SU-DHL-6 (cell line): ENCODE results near the gene SESN3.
"Not testable (repeated sequence)": the region's sequence is repeated elsewhere in the genome, so short reads cannot be mapped to it uniquely, and the experiment has no call there.

Experiments used
- H2AFZ ChIP-seq: fragments of 200-600 bp; sonication (generic); 2 replicates; pipeline ENCODE4 v1.6.1; 2014; ENCODE audit warnings: low read depth, mild to moderate bottlenecking, moderate library complexity, mixed read lengths, antibody characterized with exemption, low read length; ENCODE audit not compliant: severe bottlenecking
- H3F3A ChIP-seq: fragments of 200-600 bp; shearing (Covaris generic); 2 replicates; pipeline ENCODE4 v1.6.0; 2016; ENCODE audit warnings: antibody characterized with exemption, mild to moderate bottlenecking; ENCODE audit not compliant: insufficient read depth
- H3K27ac ChIP-seq: fragments of 200-600 bp; sonication (generic); 2 replicates; pipeline ENCODE4 v1.5.1; 2016; ENCODE audit warnings: low read depth, mild to moderate bottlenecking, low read length, moderate library complexity, mixed read lengths
- H3K27me3 ChIP-seq: fragments of 200-600 bp; sonication (generic), shearing (Covaris generic); 2 replicates; pipeline ENCODE4 v1.6.0; 2014; ENCODE audit warnings: mild to moderate bottlenecking, low read length
- H3K36me3 ChIP-seq: fragments of 200-600 bp; sonication (generic); 2 replicates; pipeline ENCODE4 v1.6.1; 2014; ENCODE audit warnings: mild to moderate bottlenecking, low read length, mixed read lengths
- H3K4me2 ChIP-seq: fragments of 300-600, 200-600 bp; shearing (Covaris generic), sonication (generic); 2 replicates; pipeline ENCODE4 v1.6.0; 2014; ENCODE audit warnings: low read length, low read depth, mild to moderate bottlenecking; ENCODE audit not compliant: poor library complexity, severe bottlenecking
- H3K4me3 ChIP-seq: fragments of 200-600 bp; sonication (generic); 2 replicates; pipeline ENCODE4 v1.5.1; 2014; ENCODE audit warnings: antibody characterized with exemption, low read length, mild to moderate bottlenecking, mixed read lengths; ENCODE audit not compliant: insufficient read depth, poor library complexity, severe bottlenecking
- H3K79me2 ChIP-seq: fragments of 200-600 bp; sonication (generic); 2 replicates; pipeline ENCODE4 v1.6.1; 2014; ENCODE audit warnings: mild to moderate bottlenecking, low read length, moderate library complexity; ENCODE audit not compliant: insufficient read depth
- H3K9ac ChIP-seq: fragments of 200-600 bp; sonication (generic); 2 replicates; pipeline ENCODE4 v1.7.0; 2014; ENCODE audit warnings: mild to moderate bottlenecking, low read length
- H3K9me2 ChIP-seq: fragments of 200-600 bp; sonication (generic); replicated peaks from 2 replicates; pipeline ENCODE4 v1.6.1; 2014; ENCODE audit warnings: low read length; ENCODE audit not compliant: insufficient read depth
- H3K9me3 ChIP-seq: fragments of 200-600 bp; sonication (generic); 2 replicates; pipeline ENCODE4 v1.6.1; 2014; ENCODE audit warnings: low read length, mixed read lengths; ENCODE audit not compliant: insufficient read depth
- H4K20me1 ChIP-seq: fragments of 200-600 bp; sonication (generic); 2 replicates; pipeline ENCODE4 v1.6.1; 2014; ENCODE audit warnings: low read depth, mild to moderate bottlenecking, antibody characterized with exemption, low read length, moderate library complexity, mixed read lengths
- CTCF ChIP-seq: fragments of 200-600 bp; sonication (generic); IDR thresholded peaks from one replicate; pipeline ENCODE4 v1.5.1; 2017; ENCODE audit warnings: antibody characterized with exemption, mild to moderate bottlenecking, low read length, moderate library complexity; ENCODE audit not compliant: insufficient read depth, poor library complexity, severe bottlenecking
- EZH2phosphoT487 ChIP-seq: fragments of 200-600 bp; sonication (generic), shearing (Covaris generic); conservative IDR thresholded peaks from 2 replicates; pipeline ENCODE4 v1.6.1; 2018; ENCODE audit warnings: mild to moderate bottlenecking, antibody characterized with exemption, low read length, moderate library complexity, mixed read lengths

SESN3 gene

GRCh38 chr11:95219599-95219998 lies 11.4 kb downstream of the SESN3 start:
- Histone ChIP-seq H3K79me2 (no peaks in the 10 kb centered on the region), H3K27me3 (no peaks in the 10 kb centered on the region), H3K27ac (no peak overlapping the region), H3K9me2 (no peaks in the 10 kb centered on the region), H3K9ac (no peak overlapping the region), H3F3A (no peaks in the 10 kb centered on the region), H3K4me2 (no peak overlapping the region), H2AFZ (no peak overlapping the region), H3K9me3 (no peaks in the 10 kb centered on the region), H4K20me1 (no peaks in the 10 kb centered on the region), H3K4me3 (no peak overlapping the region), H3K36me3 (no peaks in the 10 kb centered on the region)
- TF ChIP-seq EZH2phosphoT487 (no peak), CTCF (no peak)

GRCh38 chr11:95218149-95218548 lies 12.9 kb downstream of the SESN3 start:
- Histone ChIP-seq H3K4me3 (no peak overlapping the region), H3K4me2 (no peak overlapping the region), H3K27ac (no peak overlapping the region), H4K20me1 (no peaks in the 10 kb centered on the region), H2AFZ (no peak overlapping the region), H3K9ac (no peak overlapping the region), H3K79me2 (no peaks in the 10 kb centered on the region), H3F3A (no peaks in the 10 kb centered on the region), H3K9me3 (no peaks in the 10 kb centered on the region), H3K9me2 (no peaks in the 10 kb centered on the region), H3K36me3 (no peaks in the 10 kb centered on the region), H3K27me3 (no peaks in the 10 kb centered on the region)
- no peak for TF ChIP-seq EZH2phosphoT487
- TF ChIP-seq CTCF, result no peak

- Histone ChIP-seq H2AFZ (no peak overlapping the region), H3K79me2 (no peaks in the 10 kb centered on the region), H3K27me3 (no peaks in the 10 kb centered on the region), H4K20me1 (no peaks in the 10 kb centered on the region), H3K4me2 (no peak overlapping the region), H3K9me2 (no peaks in the 10 kb centered on the region), H3F3A (no peaks in the 10 kb centered on the region), H3K27ac (no peak overlapping the region), H3K36me3 (no peaks in the 10 kb centered on the region), H3K4me3 (no peak overlapping the region), H3K9ac (no peak overlapping the region), H3K9me3 (no peaks in the 10 kb centered on the region)
- TF ChIP-seq CTCF, result no peak
- no peak for TF ChIP-seq EZH2phosphoT487
Measured at GRCh38 chr11:95212609-95213008, 18.4 kb downstream of the SESN3 start.

- H3K9me3 ChIP-seq, H3K36me3 ChIP-seq, H3K4me2 ChIP-seq, H2AFZ ChIP-seq, H3K9ac ChIP-seq, H3K79me2 ChIP-seq, H3K9me2 ChIP-seq, H4K20me1 ChIP-seq, H3K4me3 ChIP-seq, H3K27me3 ChIP-seq, H3F3A ChIP-seq, H3K27ac ChIP-seq: not testable (repeated sequence)
Measured at GRCh38 chr11:95209535-95209934, 21.5 kb downstream of the SESN3 start.
